SK-N-SH treated with all-trans-retinoic acid at 6 μM for 48 hours (cell line): Measurements from ENCODE around the gene AKAP8.

Source experiments
- ATAC-seq: fragments of 200-7000 bp; cut with Tn5 transposase; 3 replicates; pipeline ENCODE4 v1.9.1; 2020; ENCODE audit warnings: mild to moderate bottlenecking, moderate library complexity
- ARNTL ChIP-seq: fragments of 450-650 bp; formaldehyde crosslinking; IDR thresholded peaks from 2 replicates; pipeline ENCODE4 v1.5.0; 2020; ENCODE audit warnings: low read depth, mild to moderate bottlenecking, moderate library complexity, borderline replicate concordance
- CSDC2 ChIP-seq: fragments of 250-450 bp; sonication (Bioruptor Pico); IDR thresholded peaks from 2 replicates; pipeline ENCODE4 v1.5.0; 2020; ENCODE audit warnings: mild to moderate bottlenecking, moderate library complexity
- ESRRG ChIP-seq: fragments of 250-450 bp; sonication (Bioruptor Pico); IDR thresholded peaks from 2 replicates; pipeline ENCODE4 v1.6.1; 2021; ENCODE audit warnings: mild to moderate bottlenecking
- GLIS3 ChIP-seq: fragments of 250-450 bp; sonication (Bioruptor Pico); IDR thresholded peaks from 2 replicates; pipeline ENCODE4 v1.5.0; 2020; ENCODE audit warnings: mild to moderate bottlenecking, moderate library complexity
- ISL1 ChIP-seq: fragments of 250-450 bp; sonication (Bioruptor Pico); IDR thresholded peaks from 2 replicates; pipeline ENCODE4 v2.1.2; 2022; ENCODE audit warnings: mild to moderate bottlenecking, moderate library complexity
- PPARA ChIP-seq: fragments of 250-450 bp; sonication (Bioruptor Pico); IDR thresholded peaks from 2 replicates; pipeline ENCODE4 v1.5.0; 2020; ENCODE audit warnings: mild to moderate bottlenecking, borderline replicate concordance
- SNAI2 ChIP-seq: fragments of 250-450 bp; sonication (Bioruptor Pico); IDR thresholded peaks from 2 replicates; pipeline ENCODE4 v1.5.0; 2020; ENCODE audit warnings: mild to moderate bottlenecking, moderate library complexity
- TCF4 ChIP-seq: fragments of 250-450 bp; sonication (Bioruptor Pico); IDR thresholded peaks from 2 replicates; pipeline ENCODE4 v1.8.0; 2021; ENCODE audit warnings: mild to moderate bottlenecking, moderate library complexity, borderline replicate concordance
- TOX ChIP-seq: fragments of 250-450 bp; sonication (Bioruptor Pico); IDR thresholded peaks from 2 replicates; pipeline ENCODE4 v1.8.0; 2021; ENCODE audit warnings: mild to moderate bottlenecking, moderate library complexity, borderline replicate concordance
- ZFP3 ChIP-seq: fragments of 250-450 bp; sonication (Bioruptor Pico); IDR thresholded peaks from 2 replicates; pipeline ENCODE4 v1.5.0; 2020; ENCODE audit warnings: mild to moderate bottlenecking, moderate library complexity
- ZFP30 ChIP-seq: fragments of 450-650 bp; formaldehyde crosslinking; IDR thresholded peaks from 2 replicates; pipeline ENCODE4 v1.5.0; 2022; ENCODE audit warnings: mild to moderate bottlenecking, moderate library complexity
- ZNF565 ChIP-seq: fragments of 450-650 bp; formaldehyde crosslinking; conservative IDR thresholded peaks from 2 replicates; pipeline ENCODE4 v1.5.0; 2020; ENCODE audit warnings: low read depth, mild to moderate bottlenecking, moderate library complexity
- ZNF70 ChIP-seq: fragments of 450-650 bp; formaldehyde crosslinking; IDR thresholded peaks from 2 replicates; pipeline ENCODE4 v1.5.0; 2020; ENCODE audit warnings: mild to moderate bottlenecking, moderate library complexity
- ZNF8 ChIP-seq: fragments of 450-650 bp; formaldehyde crosslinking; IDR thresholded peaks from 2 replicates; pipeline ENCODE4 v1.5.0; 2020; ENCODE audit warnings: mild to moderate bottlenecking, moderate library complexity
- TF ChIP-seq, protein P1 (sequence below): fragments of 250-450 bp; sonication (Bioruptor Pico); IDR thresholded peaks from 2 replicates; pipeline ENCODE4 v1.8.0; 2021; ENCODE audit warnings: low read depth, mild to moderate bottlenecking, moderate library complexity, borderline replicate concordance
- TF ChIP-seq, protein P2 (sequence below): fragments of 250-450 bp; sonication (Bioruptor Pico); IDR thresholded peaks from 2 replicates; pipeline ENCODE4 v1.5.1; 2020; ENCODE audit warnings: low read depth, mild to moderate bottlenecking, moderate library complexity
- TF ChIP-seq, protein P3 (sequence below): fragments of 250-450 bp; sonication (Bioruptor Pico); IDR thresholded peaks from 2 replicates; pipeline ENCODE4 v1.8.0; 2020; ENCODE audit warnings: mild to moderate bottlenecking, moderate library complexity, borderline replicate concordance
- TF ChIP-seq, protein P4 (sequence below): fragments of 250-450 bp; sonication (Bioruptor Pico); IDR thresholded peaks from 2 replicates; pipeline ENCODE4 v1.5.0; 2020; ENCODE audit warnings: mild to moderate bottlenecking, moderate library complexity
- TF ChIP-seq, protein P5 (sequence below): fragments of 250-450 bp; sonication (Bioruptor Pico); IDR thresholded peaks from 2 replicates; pipeline ENCODE4 v1.5.1; 2021; ENCODE audit warnings: mild to moderate bottlenecking, moderate library complexity

AKAP8 gene

DNA sequence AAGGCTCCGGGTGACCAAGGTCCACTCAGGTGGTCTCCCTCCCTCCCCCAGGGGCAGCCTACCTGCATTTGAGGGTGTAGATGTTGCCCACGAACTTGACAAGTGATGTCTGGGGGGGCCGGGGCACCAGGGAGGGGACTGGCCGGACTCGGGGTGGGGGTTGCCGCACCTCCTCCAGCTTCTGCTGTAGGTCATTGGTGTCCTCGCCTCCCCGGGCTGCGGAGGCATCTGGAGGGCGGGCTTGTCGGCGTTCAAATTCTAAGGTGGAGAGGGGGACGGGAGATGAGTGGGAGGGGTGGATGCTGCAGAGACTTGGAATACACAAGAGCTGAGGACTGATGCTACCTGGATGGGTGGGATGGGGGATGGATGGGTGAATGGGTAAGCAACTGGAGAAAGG, 44.5 kb upstream of the AKAP8 start:
- no peak for ATAC-seq
- no peak for TF ChIP-seq ZFP3
- TF ChIP-seq, protein P1, sequence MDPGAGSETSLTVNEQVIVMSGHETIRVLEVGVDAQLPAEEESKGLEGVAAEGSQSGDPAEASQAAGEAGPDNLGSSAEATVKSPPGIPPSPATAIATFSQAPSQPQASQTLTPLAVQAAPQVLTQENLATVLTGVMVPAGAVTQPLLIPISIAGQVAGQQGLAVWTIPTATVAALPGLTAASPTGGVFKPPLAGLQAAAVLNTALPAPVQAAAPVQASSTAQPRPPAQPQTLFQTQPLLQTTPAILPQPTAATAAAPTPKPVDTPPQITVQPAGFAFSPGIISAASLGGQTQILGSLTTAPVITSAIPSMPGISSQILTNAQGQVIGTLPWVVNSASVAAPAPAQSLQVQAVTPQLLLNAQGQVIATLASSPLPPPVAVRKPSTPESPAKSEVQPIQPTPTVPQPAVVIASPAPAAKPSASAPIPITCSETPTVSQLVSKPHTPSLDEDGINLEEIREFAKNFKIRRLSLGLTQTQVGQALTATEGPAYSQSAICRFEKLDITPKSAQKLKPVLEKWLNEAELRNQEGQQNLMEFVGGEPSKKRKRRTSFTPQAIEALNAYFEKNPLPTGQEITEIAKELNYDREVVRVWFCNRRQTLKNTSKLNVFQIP (CRISPR knock-in tag): no peak
- TF ChIP-seq, protein P2, sequence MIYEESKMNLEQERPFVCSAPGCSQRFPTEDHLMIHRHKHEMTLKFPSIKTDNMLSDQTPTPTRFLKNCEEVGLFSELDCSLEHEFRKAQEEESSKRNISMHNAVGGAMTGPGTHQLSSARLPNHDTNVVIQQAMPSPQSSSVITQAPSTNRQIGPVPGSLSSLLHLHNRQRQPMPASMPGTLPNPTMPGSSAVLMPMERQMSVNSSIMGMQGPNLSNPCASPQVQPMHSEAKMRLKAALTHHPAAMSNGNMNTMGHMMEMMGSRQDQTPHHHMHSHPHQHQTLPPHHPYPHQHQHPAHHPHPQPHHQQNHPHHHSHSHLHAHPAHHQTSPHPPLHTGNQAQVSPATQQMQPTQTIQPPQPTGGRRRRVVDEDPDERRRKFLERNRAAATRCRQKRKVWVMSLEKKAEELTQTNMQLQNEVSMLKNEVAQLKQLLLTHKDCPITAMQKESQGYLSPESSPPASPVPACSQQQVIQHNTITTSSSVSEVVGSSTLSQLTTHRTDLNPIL (CRISPR knock-in tag): no peak
- TF ChIP-seq ZNF565 (CRISPR knock-in tag): no peak

DNA sequence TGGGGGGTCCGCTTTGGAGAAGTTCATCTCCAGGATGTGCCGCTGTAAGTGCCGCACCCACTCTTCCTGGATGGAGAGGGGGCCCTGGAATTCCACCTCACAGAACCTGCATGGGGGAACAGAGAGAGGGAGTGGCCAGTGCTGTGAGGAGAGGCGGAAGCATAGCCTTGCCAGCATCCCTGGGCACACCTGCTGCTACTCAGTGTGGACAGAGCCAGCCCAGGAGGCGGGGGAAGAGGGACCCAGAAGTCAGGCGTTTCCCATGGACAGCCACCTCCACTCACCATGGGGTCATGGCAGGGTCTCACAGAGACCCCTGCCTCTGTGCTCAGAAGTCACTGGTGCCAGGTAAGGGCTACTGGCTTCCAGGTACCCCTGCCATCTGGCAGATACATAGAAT, 43.5 kb upstream of the AKAP8 start:
- TF ChIP-seq TOX (CRISPR knock-in tag) (no peak), ZNF565 (CRISPR knock-in tag) (no peak), ZFP30 (CRISPR knock-in tag) (no peak), ARNTL (CRISPR knock-in tag) (no peak), CSDC2 (CRISPR knock-in tag) (no peak), TCF4 (CRISPR knock-in tag) (no peak), ISL1 (no peak), GLIS3 (no peak), ZFP3 (no peak), ZNF8 (CRISPR knock-in tag) (no peak), ZNF70 (no peak), ESRRG (CRISPR knock-in tag) (no peak), SNAI2 (no peak)
- TF ChIP-seq, protein P2 (CRISPR knock-in tag): no peak
- TF ChIP-seq, protein P3, sequence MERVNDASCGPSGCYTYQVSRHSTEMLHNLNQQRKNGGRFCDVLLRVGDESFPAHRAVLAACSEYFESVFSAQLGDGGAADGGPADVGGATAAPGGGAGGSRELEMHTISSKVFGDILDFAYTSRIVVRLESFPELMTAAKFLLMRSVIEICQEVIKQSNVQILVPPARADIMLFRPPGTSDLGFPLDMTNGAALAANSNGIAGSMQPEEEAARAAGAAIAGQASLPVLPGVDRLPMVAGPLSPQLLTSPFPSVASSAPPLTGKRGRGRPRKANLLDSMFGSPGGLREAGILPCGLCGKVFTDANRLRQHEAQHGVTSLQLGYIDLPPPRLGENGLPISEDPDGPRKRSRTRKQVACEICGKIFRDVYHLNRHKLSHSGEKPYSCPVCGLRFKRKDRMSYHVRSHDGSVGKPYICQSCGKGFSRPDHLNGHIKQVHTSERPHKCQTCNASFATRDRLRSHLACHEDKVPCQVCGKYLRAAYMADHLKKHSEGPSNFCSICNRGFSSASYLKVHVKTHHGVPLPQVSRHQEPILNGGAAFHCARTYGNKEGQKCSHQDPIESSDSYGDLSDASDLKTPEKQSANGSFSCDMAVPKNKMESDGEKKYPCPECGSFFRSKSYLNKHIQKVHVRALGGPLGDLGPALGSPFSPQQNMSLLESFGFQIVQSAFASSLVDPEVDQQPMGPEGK (CRISPR knock-in tag): no peak
- TF ChIP-seq, protein P4, sequence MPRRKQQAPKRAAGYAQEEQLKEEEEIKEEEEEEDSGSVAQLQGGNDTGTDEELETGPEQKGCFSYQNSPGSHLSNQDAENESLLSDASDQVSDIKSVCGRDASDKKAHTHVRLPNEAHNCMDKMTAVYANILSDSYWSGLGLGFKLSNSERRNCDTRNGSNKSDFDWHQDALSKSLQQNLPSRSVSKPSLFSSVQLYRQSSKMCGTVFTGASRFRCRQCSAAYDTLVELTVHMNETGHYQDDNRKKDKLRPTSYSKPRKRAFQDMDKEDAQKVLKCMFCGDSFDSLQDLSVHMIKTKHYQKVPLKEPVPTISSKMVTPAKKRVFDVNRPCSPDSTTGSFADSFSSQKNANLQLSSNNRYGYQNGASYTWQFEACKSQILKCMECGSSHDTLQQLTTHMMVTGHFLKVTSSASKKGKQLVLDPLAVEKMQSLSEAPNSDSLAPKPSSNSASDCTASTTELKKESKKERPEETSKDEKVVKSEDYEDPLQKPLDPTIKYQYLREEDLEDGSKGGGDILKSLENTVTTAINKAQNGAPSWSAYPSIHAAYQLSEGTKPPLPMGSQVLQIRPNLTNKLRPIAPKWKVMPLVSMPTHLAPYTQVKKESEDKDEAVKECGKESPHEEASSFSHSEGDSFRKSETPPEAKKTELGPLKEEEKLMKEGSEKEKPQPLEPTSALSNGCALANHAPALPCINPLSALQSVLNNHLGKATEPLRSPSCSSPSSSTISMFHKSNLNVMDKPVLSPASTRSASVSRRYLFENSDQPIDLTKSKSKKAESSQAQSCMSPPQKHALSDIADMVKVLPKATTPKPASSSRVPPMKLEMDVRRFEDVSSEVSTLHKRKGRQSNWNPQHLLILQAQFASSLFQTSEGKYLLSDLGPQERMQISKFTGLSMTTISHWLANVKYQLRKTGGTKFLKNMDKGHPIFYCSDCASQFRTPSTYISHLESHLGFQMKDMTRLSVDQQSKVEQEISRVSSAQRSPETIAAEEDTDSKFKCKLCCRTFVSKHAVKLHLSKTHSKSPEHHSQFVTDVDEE (CRISPR knock-in tag): no peak
- TF ChIP-seq, protein P5, sequence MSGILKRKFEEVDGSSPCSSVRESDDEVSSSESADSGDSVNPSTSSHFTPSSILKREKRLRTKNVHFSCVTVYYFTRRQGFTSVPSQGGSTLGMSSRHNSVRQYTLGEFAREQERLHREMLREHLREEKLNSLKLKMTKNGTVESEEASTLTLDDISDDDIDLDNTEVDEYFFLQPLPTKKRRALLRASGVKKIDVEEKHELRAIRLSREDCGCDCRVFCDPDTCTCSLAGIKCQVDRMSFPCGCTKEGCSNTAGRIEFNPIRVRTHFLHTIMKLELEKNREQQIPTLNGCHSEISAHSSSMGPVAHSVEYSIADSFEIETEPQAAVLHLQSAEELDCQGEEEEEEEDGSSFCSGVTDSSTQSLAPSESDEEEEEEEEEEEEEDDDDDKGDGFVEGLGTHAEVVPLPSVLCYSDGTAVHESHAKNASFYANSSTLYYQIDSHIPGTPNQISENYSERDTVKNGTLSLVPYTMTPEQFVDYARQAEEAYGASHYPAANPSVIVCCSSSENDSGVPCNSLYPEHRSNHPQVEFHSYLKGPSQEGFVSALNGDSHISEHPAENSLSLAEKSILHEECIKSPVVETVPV: no peak
- no peak for ATAC-seq

DNA sequence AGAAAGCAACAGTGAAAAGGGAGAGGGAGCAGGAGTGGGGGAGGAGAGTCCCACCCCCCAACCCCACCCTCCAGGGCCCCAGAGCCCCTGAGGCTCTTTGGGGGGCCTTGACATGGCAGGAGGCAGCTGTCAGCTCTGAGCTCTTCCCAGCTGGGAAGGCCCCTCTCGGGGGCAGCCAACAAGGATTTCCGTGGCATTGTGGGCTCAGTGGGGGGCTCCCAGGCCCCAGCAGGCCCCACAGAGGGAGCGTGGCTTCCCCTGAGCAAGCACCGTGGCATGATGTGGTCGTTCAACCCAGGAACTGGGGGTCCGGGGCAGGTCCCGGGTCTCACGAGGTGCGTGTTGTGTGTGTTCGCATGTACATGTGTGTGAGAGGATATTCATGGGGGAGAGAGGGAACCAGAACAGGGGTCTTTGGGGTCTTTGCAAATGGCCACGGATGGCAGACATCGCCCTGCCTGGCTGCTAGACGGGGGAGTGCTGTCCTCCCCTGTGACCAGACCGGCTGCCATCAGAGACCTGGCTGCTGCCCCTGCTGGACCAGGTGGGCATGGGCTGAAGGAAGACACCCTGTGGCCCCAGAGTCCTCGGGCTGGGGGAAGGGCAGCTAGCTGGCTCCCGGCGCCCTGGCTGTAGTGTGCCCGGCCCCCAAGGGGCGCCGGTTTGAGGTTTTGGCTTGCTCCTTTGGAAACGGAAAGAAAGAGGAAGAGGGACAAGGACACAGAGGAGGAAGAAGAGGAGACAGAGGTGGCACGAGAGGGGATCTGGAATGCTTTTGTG, 42.9 kb upstream of the AKAP8 start:
- ATAC-seq: no peak
- TF ChIP-seq GLIS3: no peak
- no peak for TF ChIP-seq PPARA
- TF ChIP-seq, protein P2 (CRISPR knock-in tag): no peak
- no peak for TF ChIP-seq ZNF565 (CRISPR knock-in tag)
- TF ChIP-seq, protein P5: no peak
- TF ChIP-seq, protein P4 (CRISPR knock-in tag): no peak
- no peak for TF ChIP-seq ESRRG (CRISPR knock-in tag)
